Stimulated activated CD8-positive, alpha-beta memory T cell treated with anti-CD3 and anti-CD28 coated beads, Interleukin-15, amount 100 ng/mL, for 24 hours (primary cell): ENCODE results near the gene UBR3.
A peak's percentile ranks its signal among the peaks of the same experiment; 100 is the strongest.
"Not testable (repeated sequence)": the region's sequence is repeated elsewhere in the genome, so short reads cannot be mapped to it uniquely, and the experiment has no call there.

Source experiments
- DNase-seq: peaks from one replicate; pipeline ENCODE4 v3.0.0-alpha.2; 2020; ENCODE audit warnings: low read depth

Gene UBR3

GRCh38 chr2:169824373-169825333 lies 2.6 kb upstream of the UBR3 start, which contains the start of gene METTL5:
METTL5 (minus strand) TSS chr2:169824905; CDS start chr2:169824597, 308 bp downstream.
- peak; percentile 64 for DNase-seq

- DNase-seq: no peak
These were observed 1.0 kb downstream of the UBR3 start for GRCh38 chr2:169828141-169828811.

- DNase-seq: no peak
These were observed 7.1 kb downstream of the UBR3 start for GRCh38 chr2:169834401-169834800.

- no peak for DNase-seq
These were observed 11.7 kb downstream of the UBR3 start for GRCh38 chr2:169838743-169839489.

GRCh38 chr2:169839954-169840746 lies 12.9 kb downstream of the UBR3 start:
- no peak for DNase-seq

- no peak for DNase-seq
These were observed 13.5 kb downstream of the UBR3 start for GRCh38 chr2:169840747-169841142.

GRCh38 chr2:169841625-169842024 lies 14.4 kb downstream of the UBR3 start:
- DNase-seq: not testable (repeated sequence)

GRCh38 chr2:169845016-169845415 lies 17.8 kb downstream of the UBR3 start:
- no peak for DNase-seq

GRCh38 chr2:169848959-169849693 lies 21.9 kb downstream of the UBR3 start:
- not testable (repeated sequence) for DNase-seq

- no peak for DNase-seq
These were observed 22.5 kb downstream of the UBR3 start for GRCh38 chr2:169849710-169850109.

- DNase-seq: no peak
These were observed 25.9 kb downstream of the UBR3 start for GRCh38 chr2:169853041-169853668.

- not testable (repeated sequence) for DNase-seq
These were observed 28.3 kb downstream of the UBR3 start for GRCh38 chr2:169855281-169856258.

GRCh38 chr2:169859423-169859822 lies 32.2 kb downstream of the UBR3 start:
- DNase-seq: no peak

- DNase-seq: no peak
These were observed 32.9 kb downstream of the UBR3 start for GRCh38 chr2:169860149-169860548.

- no peak for DNase-seq
These were observed 35.6 kb downstream of the UBR3 start for GRCh38 chr2:169862816-169863215.

- DNase-seq: no peak
These were observed 38.2 kb downstream of the UBR3 start for GRCh38 chr2:169865492-169865891.

GRCh38 chr2:169866230-169866629 lies 39.0 kb downstream of the UBR3 start:
- not testable (repeated sequence) for DNase-seq

- DNase-seq: no peak
These were observed 40.3 kb downstream of the UBR3 start for GRCh38 chr2:169867579-169867978.

GRCh38 chr2:169868951-169869350 lies 41.7 kb downstream of the UBR3 start:
- DNase-seq: no peak
